Measurements from ENCODE around the gene NELL1. TPM values are rescaled to one million over a fixed set of nuclear protein-coding genes. Genes with fewer than 3 reads are reported as not detected.

Gene NELL1
- total RNA-seq, 1 experiment from 2014 or later: not detected

DNA sequence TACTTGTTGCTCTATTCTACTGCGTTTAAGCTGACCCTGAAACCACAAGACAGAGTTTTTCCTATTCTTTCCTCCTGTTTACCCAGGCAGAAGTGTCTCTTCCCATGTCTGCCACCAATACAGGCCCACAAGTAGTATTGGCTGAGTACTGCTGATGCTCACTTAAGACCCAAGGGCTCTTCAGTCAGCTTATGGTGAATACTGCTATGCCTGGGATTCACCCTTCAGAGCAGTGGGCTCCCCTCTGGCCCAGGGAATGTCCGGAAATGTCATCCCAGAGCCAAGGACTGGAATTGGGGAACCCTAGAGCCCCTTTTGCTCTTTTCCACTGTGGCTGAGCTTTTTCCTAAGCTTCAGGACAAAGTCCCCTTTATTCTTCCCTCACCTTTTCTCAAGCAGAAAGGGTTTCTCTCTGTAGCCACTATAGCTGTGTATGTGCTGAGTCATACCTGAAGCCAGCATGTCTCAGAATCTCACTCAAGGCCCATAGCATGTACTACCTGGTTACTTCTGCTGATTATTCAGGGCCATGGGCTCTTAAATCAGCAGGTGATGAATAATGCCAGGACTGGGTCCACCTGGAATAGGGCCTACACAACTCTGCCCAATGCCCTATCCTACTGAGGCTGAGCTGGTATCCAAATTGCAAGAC lies 777.7 kb downstream of the NELL1 start:
- Histone ChIP-seq H3F3A (ENCODE audit: low read length, unreplicated experiment) (no peaks in the 10 kb centered on the region), H3K79me2 (ENCODE audit: low read length) (no peaks in the 10 kb centered on the region), H3K9me3 (ENCODE audit: low read length) (no peaks in the 10 kb centered on the region), H3K4me2 (ENCODE audit: low read length) (no peak overlapping the region), H3K4me3 (ENCODE audit: low read length) (no peak overlapping the region), H3K27me3 (ENCODE audit: low read length) (no peaks in the 10 kb centered on the region), H3K27ac (ENCODE audit: low read length) (no peak overlapping the region), H3K9ac (ENCODE audit: low read length) (no peak overlapping the region), H4K20me1 (ENCODE audit: low read length) (no peaks in the 10 kb centered on the region), H3K36me3 (ENCODE audit: low read depth, low read length) (no peaks in the 10 kb centered on the region), H2AFZ (ENCODE audit: low read length) (no peak overlapping the region), H3K4me1 (ENCODE audit: insufficient read depth, low read length) (no peaks in the 10 kb centered on the region), H3K9me2 (replicated peaks; ENCODE audit: low read length) (no peaks in the 10 kb centered on the region)
- TF ChIP-seq EZH2 (IDR thresholded peaks at IDR 0.05; ENCODE audit: low read length, unreplicated experiment): no peak
- TF ChIP-seq, protein P1, sequence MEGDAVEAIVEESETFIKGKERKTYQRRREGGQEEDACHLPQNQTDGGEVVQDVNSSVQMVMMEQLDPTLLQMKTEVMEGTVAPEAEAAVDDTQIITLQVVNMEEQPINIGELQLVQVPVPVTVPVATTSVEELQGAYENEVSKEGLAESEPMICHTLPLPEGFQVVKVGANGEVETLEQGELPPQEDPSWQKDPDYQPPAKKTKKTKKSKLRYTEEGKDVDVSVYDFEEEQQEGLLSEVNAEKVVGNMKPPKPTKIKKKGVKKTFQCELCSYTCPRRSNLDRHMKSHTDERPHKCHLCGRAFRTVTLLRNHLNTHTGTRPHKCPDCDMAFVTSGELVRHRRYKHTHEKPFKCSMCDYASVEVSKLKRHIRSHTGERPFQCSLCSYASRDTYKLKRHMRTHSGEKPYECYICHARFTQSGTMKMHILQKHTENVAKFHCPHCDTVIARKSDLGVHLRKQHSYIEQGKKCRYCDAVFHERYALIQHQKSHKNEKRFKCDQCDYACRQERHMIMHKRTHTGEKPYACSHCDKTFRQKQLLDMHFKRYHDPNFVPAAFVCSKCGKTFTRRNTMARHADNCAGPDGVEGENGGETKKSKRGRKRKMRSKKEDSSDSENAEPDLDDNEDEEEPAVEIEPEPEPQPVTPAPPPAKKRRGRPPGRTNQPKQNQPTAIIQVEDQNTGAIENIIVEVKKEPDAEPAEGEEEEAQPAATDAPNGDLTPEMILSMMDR (conservative IDR thresholded peaks at IDR 0.05; ENCODE audit: low read depth, low read length): no peak
- TF ChIP-seq EZH2phosphoT487 (IDR thresholded peaks at IDR 0.05; ENCODE audit: borderline replicate concordance, low read length): no peak
- ATAC-seq (no peak), DNase-seq (no peak)
- no TSS peak for BruUV-seq (replicated peaks)
- CTCF ChIA-PET: no interaction called here
- intact Hi-C loops (cut with micrococcal nuclease): no loop called here
- POLR2A ChIA-PET (ENCODE audit: unreplicated experiment): no interaction called here

DNA sequence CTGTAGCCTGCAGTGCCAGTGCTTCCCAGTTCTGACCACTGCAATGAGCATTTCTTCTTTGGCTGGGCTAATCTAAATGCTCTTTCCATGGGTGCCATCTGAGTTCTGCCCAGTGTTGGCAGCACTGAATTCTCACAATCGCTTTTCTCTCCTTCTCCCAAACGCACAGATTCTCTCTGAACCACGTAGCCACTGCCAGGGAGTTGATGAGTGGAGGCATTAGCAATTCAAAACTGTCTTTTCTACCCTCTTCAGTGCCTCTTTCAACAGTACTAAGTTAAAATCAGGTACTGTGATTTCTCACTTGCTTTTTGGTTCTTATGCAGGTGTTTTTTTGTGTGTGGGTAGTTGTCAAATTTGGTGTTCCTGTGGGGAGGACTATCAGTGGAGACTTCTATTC lies 778.5 kb downstream of the NELL1 start:
- H3K27ac ChIP-seq (ENCODE audit: low read length): no peak overlapping the region
- H3K79me2 ChIP-seq (ENCODE audit: low read length): no peaks in the 10 kb centered on the region
- no peak overlapping the region for H3K4me3 ChIP-seq (ENCODE audit: low read length)
- no peak overlapping the region for H3K9ac ChIP-seq (ENCODE audit: low read length)
- intact Hi-C loops (cut with micrococcal nuclease): no loop called here
- TF ChIP-seq EZH2 (IDR thresholded peaks at IDR 0.05; ENCODE audit: low read length, unreplicated experiment) (no peak), EZH2phosphoT487 (IDR thresholded peaks at IDR 0.05; ENCODE audit: borderline replicate concordance, low read length) (no peak)
- TF ChIP-seq, protein P1 (conservative IDR thresholded peaks at IDR 0.05; ENCODE audit: low read depth, low read length): no peak
- CTCF ChIA-PET: no interaction called here
- H3K9me3 ChIP-seq (ENCODE audit: low read length): no peaks in the 10 kb centered on the region
- no peak for DNase-seq
- ATAC-seq: no peak
- H2AFZ ChIP-seq (ENCODE audit: low read length): no peak overlapping the region
- POLR2A ChIA-PET (ENCODE audit: unreplicated experiment): no interaction called here
- H3K36me3 ChIP-seq (ENCODE audit: low read depth, low read length): no peaks in the 10 kb centered on the region
- H3K4me2 ChIP-seq (ENCODE audit: low read length): no peak overlapping the region
- H4K20me1 ChIP-seq (ENCODE audit: low read length): no peaks in the 10 kb centered on the region
- H3K9me2 ChIP-seq (replicated peaks; ENCODE audit: low read length): no peaks in the 10 kb centered on the region
- no peaks in the 10 kb centered on the region for H3K4me1 ChIP-seq (ENCODE audit: insufficient read depth, low read length)
- BruUV-seq (replicated peaks): no TSS peak
- H3F3A ChIP-seq (ENCODE audit: low read length, unreplicated experiment): no peaks in the 10 kb centered on the region
- H3K27me3 ChIP-seq (ENCODE audit: low read length): no peaks in the 10 kb centered on the region

DNA sequence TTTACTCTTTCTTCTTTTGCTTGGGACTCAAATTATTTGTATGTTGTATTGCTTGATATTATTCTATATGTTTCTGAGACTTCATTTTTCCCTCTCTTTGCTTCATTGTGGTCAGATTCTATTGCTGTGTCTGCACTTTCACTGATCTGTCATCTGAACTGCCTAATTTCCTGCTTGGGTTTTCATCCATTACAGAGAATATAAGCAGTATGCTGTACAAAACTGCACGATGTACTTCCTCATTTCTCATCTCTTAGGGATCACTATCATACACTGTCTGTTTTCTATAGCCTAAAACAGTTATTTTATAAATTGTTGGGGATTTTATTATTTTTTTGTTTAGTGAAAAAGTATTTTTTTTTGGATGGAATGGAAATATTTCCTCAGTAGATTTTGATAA lies 786.8 kb downstream of the NELL1 start:
- Histone ChIP-seq H3F3A (ENCODE audit: low read length, unreplicated experiment) (no peaks in the 10 kb centered on the region), H3K27ac (ENCODE audit: low read length) (no peak overlapping the region), H3K9me2 (replicated peaks; ENCODE audit: low read length) (no peaks in the 10 kb centered on the region), H2AFZ (ENCODE audit: low read length) (no peak overlapping the region), H3K27me3 (ENCODE audit: low read length) (no peaks in the 10 kb centered on the region), H3K79me2 (ENCODE audit: low read length) (no peaks in the 10 kb centered on the region), H4K20me1 (ENCODE audit: low read length) (no peaks in the 10 kb centered on the region), H3K4me1 (ENCODE audit: insufficient read depth, low read length) (no peaks in the 10 kb centered on the region), H3K4me2 (ENCODE audit: low read length) (no peak overlapping the region), H3K4me3 (ENCODE audit: low read length) (no peak overlapping the region), H3K9ac (ENCODE audit: low read length) (no peak overlapping the region), H3K9me3 (ENCODE audit: low read length) (0 out of 2 replicates have a peak, but pooled peaks cover 5% of the 10 kb centered on the region), H3K36me3 (ENCODE audit: low read depth, low read length) (no peaks in the 10 kb centered on the region)
- no TSS peak for BruUV-seq (replicated peaks)
- POLR2A ChIA-PET (ENCODE audit: unreplicated experiment): no interaction called here
- intact Hi-C loops (cut with micrococcal nuclease): no loop called here
- TF ChIP-seq EZH2phosphoT487 (IDR thresholded peaks at IDR 0.05; ENCODE audit: borderline replicate concordance, low read length): no peak
- TF ChIP-seq EZH2 (IDR thresholded peaks at IDR 0.05; ENCODE audit: low read length, unreplicated experiment): no peak
- TF ChIP-seq, protein P1 (conservative IDR thresholded peaks at IDR 0.05; ENCODE audit: low read depth, low read length): no peak
- no peak for DNase-seq
- ATAC-seq: no peak
- CTCF ChIA-PET: no interaction called here
